Lung (tissue), 12 donors: ENCODE results near the gene TTC39B. TPM values are rescaled to one million over a fixed set of nuclear protein-coding genes. Genes with fewer than 3 reads are reported as not detected.

Source experiments
- ATAC-seq: fragments of 200-7000 bp; cut with Tn5 transposase; one replicate; pipeline ENCODE4 v1.9.1; 2020; ENCODE audit warnings: moderate number of reproducible peaks; ENCODE audit not compliant: insufficient read depth, low FRiP score
- DNase-seq, 3 donors: peaks; one replicate each; pipeline ENCODE4 v3.0.0-alpha.2; 2013 to 2017
- H3K27ac ChIP-seq, 2 donors: one replicate each; pipeline ENCODE4 v1.5.1; 2013; ENCODE audit warnings: mild to moderate bottlenecking in 2 of 2, moderate library complexity in 2 of 2, control low read depth in 1 of 2, inconsistent platforms in 1 of 2, low read depth in 1 of 2, low read length in 1 of 2
- H3K27me3 ChIP-seq, 3 donors: one replicate each; pipeline ENCODE4 v1.5.1; 2013; ENCODE audit warnings: low read length in 2 of 3; ENCODE audit not compliant: control insufficient read depth in 3 of 3, insufficient read depth in 3 of 3
- H3K36me3 ChIP-seq, 4 donors: one replicate each; pipeline ENCODE4 v1.5.1; 2013; ENCODE audit warnings: low read length in 4 of 4, mild to moderate bottlenecking in 1 of 4, moderate library complexity in 1 of 4; ENCODE audit not compliant: control insufficient read depth in 4 of 4, insufficient read depth in 4 of 4
- H3K4me1 ChIP-seq, 5 donors: one replicate each; pipeline ENCODE4 v1.5.1; 2013; ENCODE audit warnings: low read length in 5 of 5, mild to moderate bottlenecking in 2 of 5, moderate library complexity in 1 of 5; ENCODE audit not compliant: control insufficient read depth in 5 of 5, insufficient read depth in 5 of 5
- H3K4me3 ChIP-seq: one replicate; pipeline ENCODE4 v1.5.1; 2013; ENCODE audit warnings: mild to moderate bottlenecking, control low read depth, moderate library complexity
- H3K9ac ChIP-seq, 2 donors: one replicate each; pipeline ENCODE4 v1.5.1; 2013; ENCODE audit warnings: low read length in 2 of 2, control low read depth in 1 of 2; ENCODE audit not compliant: insufficient read depth in 1 of 2
- H3K9me3 ChIP-seq, 4 donors: one replicate each; pipeline ENCODE4 v1.5.1; 2013; ENCODE audit warnings: low read length in 3 of 4, mild to moderate bottlenecking in 1 of 4, moderate library complexity in 1 of 4; ENCODE audit not compliant: control insufficient read depth in 4 of 4, insufficient read depth in 3 of 4
- CTCF ChIP-seq: IDR thresholded peaks from 2 replicates; pipeline ENCODE4 v1.5.1; 2012; ENCODE audit warnings: mild to moderate bottlenecking; ENCODE audit errors: control extremely low read depth, extremely low read depth
- WGBS, 2 donors: extraction: QIAGEN DNeasy Blood & Tissue Kit; methylation state at CpG; one replicate each; pipeline ENCODE4 v1.1.7; 2013; 5-methylcytosine and 5-hydroxymethylcytosine counted together
- polyA plus RNA-seq, 2 donors: library from polyadenylated mRNA; stranded (reverse); fragments of 200-250 nt; gene quantifications; one replicate each; pipeline ENCODE4 v1.2.1, GENCODE V29; 2013
- total RNA-seq, 2 donors: library from RNA; depleted of rRNA in 1 of 2; stranded (reverse); fragments of >200 nt in 1 of 2; gene quantifications; one replicate each; pipeline ENCODE4 v1.2.1, GENCODE V29; 2014 to 2021
- donor health status: control.
- donor health status: control.
- donor health status: Bipolar disorder and iron deficiency.
- donor health status: healthy.
- donor health status: DM: yes; HTN: yes; CAD: no.

Gene TTC39B
- total and polyA plus RNA-seq, 4 donors, result 4.2 to 30.0 (median 19.2) TPM

- whole genome bisulfite sequencing, 2 donors, result 95 to 96% methylated on average over 3 of the region's 3 CpGs
Observed at GRCh38 chr9:15178631-15179030, 128.4 kb downstream of the TTC39B start.

GRCh38 chr9:15176836-15177235, 130.2 kb downstream of the TTC39B start:
- Histone ChIP-seq H3K36me3 (peaks cover 0 to 16% (median 10%) of the 10 kb centered on the region in 4 donors), H3K4me3 (no peak overlapping the region), H3K9me3 (no peaks in the 10 kb centered on the region), H3K27me3 (no peaks in the 10 kb centered on the region), H3K27ac (no peak overlapping the region), H3K9ac (no peak overlapping the region), H3K4me1 (peaks cover 0 to 7% (median 0%) of the 10 kb centered on the region in 5 donors)
- TF ChIP-seq CTCF, result no peak
- DNase-seq (no peak), ATAC-seq (no peak)
- 84 to 100% methylated on average over 1 of the region's 1 CpG for WGBS, 2 donors

More at GRCh38 chr9:15178631-15179030, 128.4 kb downstream of the TTC39B start:
- no peak for TF ChIP-seq CTCF
- Histone ChIP-seq H3K4me1 (peaks cover 0 to 24% (median 0%) of the 10 kb centered on the region in 5 donors), H3K9ac (no peak overlapping the region), H3K36me3 (peaks cover 0 to 17% (median 10%) of the 10 kb centered on the region in 4 donors), H3K27ac (no peak overlapping the region), H3K4me3 (no peak overlapping the region), H3K27me3 (no peaks in the 10 kb centered on the region), H3K9me3 (no peaks in the 10 kb centered on the region)
- DNase-seq, result no peak
- no peak for ATAC-seq

- H3K9me3 ChIP-seq, result no peaks in the 10 kb centered on the region
Observed at GRCh38 chr9:15163931-15164330, 143.1 kb downstream of the TTC39B start.

More at GRCh38 chr9:15163931-15164330, 143.1 kb downstream of the TTC39B start:
- Histone ChIP-seq H3K4me1 (no peaks in the 10 kb centered on the region), H3K4me3 (no peak overlapping the region), H3K27me3 (no peaks in the 10 kb centered on the region), H3K36me3 (peaks cover 0 to 2% (median 0%) of the 10 kb centered on the region in 4 donors), H3K9ac (no peak overlapping the region), H3K27ac (no peak overlapping the region)
- TF ChIP-seq CTCF, result no peak
- ATAC-seq (no peak), DNase-seq (no peak)
